Hindlimb muscle (tissue), 1 donor: ENCODE data around the gene ABHD2. TPM values are rescaled to one million over a fixed set of nuclear protein-coding genes. Genes with fewer than 3 reads are reported as not detected.
"Not testable (repeated sequence)": the region's sequence is repeated elsewhere in the genome, so short reads cannot be mapped to it uniquely, and the experiment has no call there.

ENCODE experiments used
- DNase-seq: peaks from one replicate; pipeline ENCODE4 v3.0.0-alpha.2; 2013
- polyA plus RNA-seq: library from polyadenylated mRNA; unstranded; fragments of 120-200 nt; gene quantifications from one replicate; pipeline ENCODE4 v1.2.1, GENCODE V29; 2013; ENCODE audit not compliant: insufficient read length

ABHD2 gene
- polyA plus RNA-seq, 1 donor, result 22.0 TPM

GRCh38 chr15:89101302-89102193 is 13.3 kb downstream of the ABHD2 start:
- peak; percentile 87 for DNase-seq

GRCh38 chr15:89103481-89104171 is 15.4 kb downstream of the ABHD2 start:
- DNase-seq, result no peak

GRCh38 chr15:89104172-89104564 is 15.9 kb downstream of the ABHD2 start:
- DNase-seq, result no peak

GRCh38 chr15:89105147-89105546 is 16.9 kb downstream of the ABHD2 start:
- DNase-seq, result no peak

- no peak for DNase-seq
Observed at GRCh38 chr15:89106200-89106599, 17.9 kb downstream of the ABHD2 start.

GRCh38 chr15:89107984-89108383 is 19.7 kb downstream of the ABHD2 start:
- DNase-seq, result no peak

GRCh38 chr15:89108835-89109234 is 20.6 kb downstream of the ABHD2 start:
- DNase-seq, result no peak

GRCh38 chr15:89109238-89109637 is 21.0 kb downstream of the ABHD2 start:
- no peak for DNase-seq

GRCh38 chr15:89110060-89110459 is 21.8 kb downstream of the ABHD2 start:
- no peak for DNase-seq

GRCh38 chr15:89111352-89111751 is 23.1 kb downstream of the ABHD2 start:
- DNase-seq, result no peak

- DNase-seq, result no peak
Observed at GRCh38 chr15:89111961-89112340, 23.7 kb downstream of the ABHD2 start.

GRCh38 chr15:89112341-89112971 is 24.2 kb downstream of the ABHD2 start:
- no peak for DNase-seq

- DNase-seq, result no peak
Observed at GRCh38 chr15:89113296-89114024, 25.2 kb downstream of the ABHD2 start.

GRCh38 chr15:89114990-89115389 is 26.7 kb downstream of the ABHD2 start:
- no peak for DNase-seq

GRCh38 chr15:89115547-89115946 is 27.3 kb downstream of the ABHD2 start:
- no peak for DNase-seq

GRCh38 chr15:89116404-89116803 is 28.1 kb downstream of the ABHD2 start:
- no peak for DNase-seq

- no peak for DNase-seq
Observed at GRCh38 chr15:89117790-89118189, 29.5 kb downstream of the ABHD2 start.

GRCh38 chr15:89118481-89118989 is 30.3 kb downstream of the ABHD2 start:
- DNase-seq, result no peak

- DNase-seq, result peak; percentile 56
Observed at GRCh38 chr15:89119489-89120478, 31.5 kb downstream of the ABHD2 start.

- DNase-seq, result not testable (repeated sequence)
Observed at GRCh38 chr15:89120479-89121000, 32.3 kb downstream of the ABHD2 start.

- DNase-seq, result no peak
Observed at GRCh38 chr15:89121414-89121813, 33.2 kb downstream of the ABHD2 start.
